IMR-90 (cell line): ENCODE results near the gene GRB10. TPM values are rescaled to one million over a fixed set of nuclear protein-coding genes. Genes with fewer than 3 reads are reported as not detected.

Experiments used
- ATAC-seq: fragments of 200-7000 bp; cut with Tn5 transposase; 2 replicates; pipeline ENCODE4 v1.9.1; 2020; ENCODE audit warnings: low read depth, mild to moderate bottlenecking, moderate library complexity
- BruUV-seq: library from RNA; stranded (reverse); fragments of 400-500 nt; replicated peaks from 2 replicates; lab custom pipeline; 2021; lab: Mats Ljungman, UMichigan
- CTCF ChIA-PET: fragments of 300-600 bp; formaldehyde crosslinking; extraction: SDS; loops from one replicate; lab custom pipeline; 2021; ENCODE audit warnings: antibody characterized with exemption; lab: Yijun Ruan, JAX
- POLR2A ChIA-PET: fragments of 300-600 bp; sonication (Branson Sonifier 250); formaldehyde crosslinking; loops from one replicate; lab custom pipeline; 2022; ENCODE audit warnings: antibody characterized with exemption; ENCODE audit not compliant: unreplicated experiment; lab: Charles Lee
- DNase-seq: peaks from one replicate; pipeline ENCODE4 v3.0.0; 2013
- H2AFZ ChIP-seq: replicated peaks from 2 replicates; pipeline ENCODE3; 2013; ENCODE audit warnings: low read length, mild to moderate bottlenecking; ENCODE audit not compliant: poor library complexity
- H2AK5ac ChIP-seq: 2 replicates; pipeline ENCODE4 v1.6.1; 2013; ENCODE audit warnings: low read depth, low read length, inconsistent platforms
- H2AK9ac ChIP-seq: replicated peaks from 2 replicates; pipeline ENCODE3; 2013; ENCODE audit warnings: mild to moderate bottlenecking, low read depth, low read length, moderate library complexity; ENCODE audit not compliant: poor library complexity
- H2BK120ac ChIP-seq: 2 replicates; pipeline ENCODE4 v1.6.1; 2013; ENCODE audit warnings: low read depth, low read length, inconsistent platforms
- H2BK15ac ChIP-seq: 3 replicates; pipeline ENCODE4 v1.6.1; 2013; ENCODE audit warnings: low read depth, low read length, inconsistent platforms
- H2BK20ac ChIP-seq: 2 replicates; pipeline ENCODE4 v1.6.1; 2013; ENCODE audit warnings: low read depth, mild to moderate bottlenecking, inconsistent platforms, low read length, moderate library complexity
- H2BK5ac ChIP-seq: 2 replicates; pipeline ENCODE4 v1.6.1; 2013; ENCODE audit warnings: mild to moderate bottlenecking, low read depth, low read length, inconsistent platforms; ENCODE audit not compliant: poor library complexity, severe bottlenecking
- H3K14ac ChIP-seq: replicated peaks from 2 replicates; pipeline ENCODE4 v1.6.1; 2013; ENCODE audit warnings: low read depth, low read length, inconsistent platforms
- H3K18ac ChIP-seq: 2 replicates; pipeline ENCODE4 v1.6.1; 2013; ENCODE audit warnings: low read depth, low read length, control low read depth
- H3K23ac ChIP-seq: 2 replicates; pipeline ENCODE4 v1.6.1; 2013; ENCODE audit warnings: low read depth, low read length, inconsistent platforms
- H3K27ac ChIP-seq: 2 replicates; pipeline ENCODE4 v1.5.1; 2013; ENCODE audit warnings: mild to moderate bottlenecking, control low read depth, low read length; ENCODE audit not compliant: insufficient read depth
- H3K27me3 ChIP-seq: 2 replicates; pipeline ENCODE4 v1.6.1; 2013; ENCODE audit warnings: low read length; ENCODE audit not compliant: control insufficient read depth, insufficient read depth
- H3K36me3 ChIP-seq: 2 replicates; pipeline ENCODE4 v1.6.1; 2013; ENCODE audit warnings: low read length, mixed read lengths; ENCODE audit not compliant: control insufficient read depth, insufficient read depth
- H3K4ac ChIP-seq: 2 replicates; pipeline ENCODE4 v1.6.1; 2013; ENCODE audit warnings: low read depth, low read length, inconsistent platforms
- H3K4me1 ChIP-seq: 2 replicates; pipeline ENCODE4 v1.6.1; 2013; ENCODE audit warnings: low read length, mixed read lengths; ENCODE audit not compliant: control insufficient read depth, insufficient read depth
- H3K4me2 ChIP-seq: 2 replicates; pipeline ENCODE4 v1.6.1; 2013; ENCODE audit warnings: low read depth, mild to moderate bottlenecking, control low read depth, low read length, moderate library complexity
- H3K4me3 ChIP-seq: 2 replicates; pipeline ENCODE4 v1.5.1; 2013; ENCODE audit warnings: low read depth, mild to moderate bottlenecking, control low read depth, low read length, moderate library complexity; ENCODE audit not compliant: insufficient read depth
- H3K56ac ChIP-seq: 2 replicates; pipeline ENCODE4 v1.6.1; 2013; ENCODE audit warnings: low read length, inconsistent platforms; ENCODE audit not compliant: insufficient read depth; ENCODE audit errors: extremely low read depth
- H3K79me1 ChIP-seq, 2 experiments: 2 replicates each; pipeline ENCODE4 v1.6.1; 2013; ENCODE audit warnings: low read length in 2 of 2, inconsistent platforms in 1 of 2, low read depth in 1 of 2
- H3K9ac ChIP-seq: 2 replicates; pipeline ENCODE4 v1.6.1; 2013; ENCODE audit warnings: low read depth, low read length, control low read depth
- H3K9me1 ChIP-seq: 2 replicates; pipeline ENCODE4 v1.6.1; 2013; ENCODE audit warnings: low read length, inconsistent platforms; ENCODE audit not compliant: insufficient read depth
- H3K9me3 ChIP-seq: 2 replicates; pipeline ENCODE4 v1.6.1; 2013; ENCODE audit warnings: low read length; ENCODE audit not compliant: control insufficient read depth, insufficient read depth
- H4K20me1 ChIP-seq: 2 replicates; pipeline ENCODE4 v1.6.1; 2013; ENCODE audit warnings: low read length, inconsistent platforms; ENCODE audit not compliant: insufficient read depth
- H4K5ac ChIP-seq: 2 replicates; pipeline ENCODE4 v1.6.1; 2013; ENCODE audit warnings: mild to moderate bottlenecking, low read depth, low read length, control low read depth
- H4K8ac ChIP-seq, 2 experiments: 2 replicates each; pipeline ENCODE4 v1.6.1; 2013; ENCODE audit warnings: low read depth in 2 of 2, low read length in 2 of 2, control low read depth in 1 of 2, inconsistent platforms in 1 of 2
- H4K91ac ChIP-seq: 2 replicates; pipeline ENCODE4 v1.6.1; 2013; ENCODE audit warnings: low read depth, low read length, inconsistent platforms; ENCODE audit not compliant: insufficient read depth
- BHLHE40 ChIP-seq: fragments of 150-350 bp; IDR thresholded peaks from 2 replicates; pipeline ENCODE4 v1.6.1; 2016; ENCODE audit warnings: mild to moderate bottlenecking, low read depth, low read length
- CEBPB ChIP-seq: IDR thresholded peaks from 2 replicates; pipeline ENCODE4 v1.6.1; 2012; ENCODE audit warnings: low read depth, low read length, improper control_type of control experiment
- MAFK ChIP-seq: IDR thresholded peaks from 2 replicates; pipeline ENCODE4 v1.6.1; 2012; ENCODE audit warnings: low read depth, low read length, improper control_type of control experiment
- MAZ ChIP-seq: IDR thresholded peaks from 2 replicates; pipeline ENCODE4 v1.6.1; 2012; ENCODE audit warnings: low read depth, mild to moderate bottlenecking, low read length, improper control_type of control experiment, moderate library complexity, borderline replicate concordance
- NFE2L2 ChIP-seq: fragments of 150-350 bp; IDR thresholded peaks from 2 replicates; pipeline ENCODE4 v1.6.1; 2016; ENCODE audit warnings: low read depth, mild to moderate bottlenecking, low read length
- POLR2A ChIP-seq: IDR thresholded peaks from 2 replicates; pipeline ENCODE4 v1.6.1; 2012; ENCODE audit warnings: mild to moderate bottlenecking, low read depth, low read length
- RFX5 ChIP-seq: IDR thresholded peaks from 2 replicates; pipeline ENCODE4 v1.8.0; 2012; ENCODE audit warnings: low read depth, mild to moderate bottlenecking, low read length, moderate library complexity
- SMC3 ChIP-seq: fragments of 150-350 bp; IDR thresholded peaks from 2 replicates; pipeline ENCODE4 v1.6.1; 2016; ENCODE audit warnings: low read depth, mild to moderate bottlenecking, antibody characterized with exemption, low read length, moderate library complexity
- WGBS, 2 experiments: methylation state at CpG; one replicate each; pipeline versions ENCODE4 v1.1.5 to v1.1.7; 2013; ENCODE audit warnings: missing lambda C conversion rate in 2 of 2; ENCODE audit not compliant: insufficient read length in 1 of 2; ENCODE audit errors: extremely low coverage in 2 of 2; 5-methylcytosine and 5-hydroxymethylcytosine counted together
- dilution Hi-C: fragments of 300-500 bp; cut with HindIII; formaldehyde crosslinking; loops from one replicate; pipeline ENCODE4 v1.14.3; 2018; ENCODE audit warnings: low sequenced_read_pairs; ENCODE audit not compliant: unreplicated experiment
- in situ Hi-C: fragments of 300-500 bp; cut with MboI; formaldehyde crosslinking; loops from 3 replicates; pipeline ENCODE4 v1.14.3; 2019; ENCODE audit warnings: low sequenced_read_pairs, inconsistent platforms, mixed read lengths
- intact Hi-C: fragments of 100-400 bp; cut with micrococcal nuclease; formaldehyde crosslinking; loops from 2 replicates; pipeline ENCODE4 v1.10.0; 2022
- polyA plus RNA-seq, 3 experiments: library from polyadenylated mRNA; depleted of rRNA; stranded (reverse); fragments of >200 nt; gene quantifications; 2 replicates each; pipeline ENCODE4 v1.2.3, GENCODE V29; 2012; ENCODE audit warnings: low replicate concordance in 1 of 3
- total RNA-seq: library from RNA; depleted of rRNA; stranded (reverse); fragments of >200 nt; gene quantifications from 2 replicates; pipeline ENCODE4 v1.2.3, GENCODE V29; 2012

GRB10 gene
- total and polyA plus RNA-seq, 2 of the 4 experiments (the other 2 are of a cell fraction): 6.3 to 15.1 TPM

- intact Hi-C loops: no loop called here
These were observed 115.4 kb downstream of the GRB10 start for GRCh38 chr7:50667338-50667737.

More at GRCh38 chr7:50667338-50667737, 115.4 kb downstream of the GRB10 start:
- Histone ChIP-seq H4K20me1 (peaks cover 57% of the 10 kb centered on the region), H3K4me3 (no peak overlapping the region), H2AFZ (no peak overlapping the region), H2BK5ac (no peak overlapping the region), H3K23ac (no peak overlapping the region), H3K4me2 (no peak overlapping the region), H3K27me3 (no peaks in the 10 kb centered on the region), H3K14ac (0 out of 2 replicates have a peak overlapping the region, but pooled peaks have one; percentile 35), H2BK15ac (no peak overlapping the region), H3K18ac (no peak overlapping the region), H4K5ac (no peak overlapping the region), H3K9me1 (peaks cover 27% of the 10 kb centered on the region; the same call in 1 of the 2 replicates), H4K8ac (no peak overlapping the region), H2BK20ac (no peak overlapping the region), H2AK9ac (no peak overlapping the region), H3K4ac (no peak overlapping the region), H2BK120ac (no peak overlapping the region), H3K79me1 (peaks cover 13 to 36% of the 10 kb centered on the region in 2 experiments), H3K27ac (no peak overlapping the region), H4K91ac (no peak overlapping the region), H3K56ac (no peak overlapping the region), H2AK5ac (no peak overlapping the region), H3K9ac (no peak overlapping the region), H3K4me1 (peaks cover 6% of the 10 kb centered on the region), H3K36me3 (peaks cover 25% of the 10 kb centered on the region), H3K9me3 (no peaks in the 10 kb centered on the region; the same call in 1 of the 2 replicates)
- ChIA-PET CTCF (no interaction called here), POLR2A (no interaction called here)
- WGBS, 2 experiments: no CpG with 5 or more reads among the region's 4 CpGs
- ATAC-seq: no peak
- dilution Hi-C loops (no loop called here), in situ Hi-C loops (no loop called here)
- TF ChIP-seq CEBPB: no peak
- no peak for TF ChIP-seq RFX5
- no peak for TF ChIP-seq NFE2L2
- no peak for TF ChIP-seq POLR2A
- no peak for TF ChIP-seq MAFK
- no peak for TF ChIP-seq SMC3
- no peak for TF ChIP-seq BHLHE40
- no peak for TF ChIP-seq MAZ
- no TSS peak for BruUV-seq
- DNase-seq: no peak
